ENCODE measurements around the gene TBC1D24. TPM values are rescaled to one million over a fixed set of nuclear protein-coding genes. Genes with fewer than 3 reads are reported as not detected.

The TBC1D24 gene
- total and polyA plus RNA-seq, 9 of the 15 experiments (the other 6 are each of a cell fraction or from before 2014, with no cell fraction given): 1.7 to 22.6 (median 7.2) TPM

DNA sequence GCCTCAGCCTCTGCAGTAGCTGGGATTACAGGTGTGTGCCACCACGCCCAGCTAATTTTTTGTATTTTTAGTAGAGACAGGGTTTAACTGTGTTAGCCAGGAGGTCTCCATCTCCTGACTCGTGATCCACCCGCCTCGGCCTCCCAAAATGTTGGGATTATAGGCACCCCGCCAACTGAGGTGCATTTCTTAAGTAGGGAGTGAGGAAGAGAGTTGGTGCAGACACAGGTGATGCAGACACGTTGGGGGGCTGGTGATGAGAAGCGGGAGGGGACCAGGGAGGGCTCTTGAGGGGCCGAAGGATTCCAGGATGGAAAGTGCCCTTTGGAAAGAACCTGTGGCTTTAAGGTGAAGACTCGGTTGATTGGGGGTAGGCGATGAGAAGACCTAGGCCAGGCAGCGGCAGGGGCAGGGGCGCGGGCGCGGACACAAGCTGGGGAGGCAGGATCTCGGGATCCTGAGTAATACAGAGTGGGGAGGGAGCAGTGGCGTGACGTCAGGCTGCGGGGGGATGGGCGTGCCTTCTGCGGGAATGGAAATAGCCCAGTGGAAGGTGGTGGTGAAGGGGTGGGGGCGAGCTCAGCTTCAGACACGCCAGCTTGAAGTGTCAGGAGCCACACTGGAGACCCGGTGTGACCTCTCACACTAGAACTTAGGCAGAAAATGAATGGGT is 36.3 kb downstream of the TBC1D24 start (continued):
- no peak for TF ChIP-seq NFXL1 (CRISPR knock-in tag; IDR thresholded peaks at IDR 0.05)
- TF ChIP-seq KHSRP (IDR thresholded peaks at IDR 0.05): no peak
- TF ChIP-seq, protein P1, sequence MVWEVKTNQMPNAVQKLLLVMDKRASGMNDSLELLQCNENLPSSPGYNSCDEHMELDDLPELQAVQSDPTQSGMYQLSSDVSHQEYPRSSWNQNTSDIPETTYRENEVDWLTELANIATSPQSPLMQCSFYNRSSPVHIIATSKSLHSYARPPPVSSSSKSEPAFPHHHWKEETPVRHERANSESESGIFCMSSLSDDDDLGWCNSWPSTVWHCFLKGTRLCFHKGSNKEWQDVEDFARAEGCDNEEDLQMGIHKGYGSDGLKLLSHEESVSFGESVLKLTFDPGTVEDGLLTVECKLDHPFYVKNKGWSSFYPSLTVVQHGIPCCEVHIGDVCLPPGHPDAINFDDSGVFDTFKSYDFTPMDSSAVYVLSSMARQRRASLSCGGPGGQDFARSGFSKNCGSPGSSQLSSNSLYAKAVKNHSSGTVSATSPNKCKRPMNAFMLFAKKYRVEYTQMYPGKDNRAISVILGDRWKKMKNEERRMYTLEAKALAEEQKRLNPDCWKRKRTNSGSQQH (CRISPR knock-in tag; IDR thresholded peaks at IDR 0.05): no peak
- no peak for TF ChIP-seq HOXB6 (CRISPR knock-in tag; IDR thresholded peaks at IDR 0.05; ENCODE audit: borderline replicate concordance)
- TF ChIP-seq RFX5 (IDR thresholded peaks at IDR 0.05; ENCODE audit: low read depth, low read length): no peak
- TF ChIP-seq DPF2 (IDR thresholded peaks at IDR 0.05): peak; percentile 46
- no peak for TF ChIP-seq ZNF79 (CRISPR knock-in tag; IDR thresholded peaks at IDR 0.05; ENCODE audit: low read depth)
- TF ChIP-seq STAT5B (CRISPR knock-in tag; IDR thresholded peaks at IDR 0.05): no peak
- TF ChIP-seq HLTF (IDR thresholded peaks at IDR 0.05): no peak
- TF ChIP-seq TFAP4 (CRISPR knock-in tag; IDR thresholded peaks at IDR 0.05; ENCODE audit: borderline replicate concordance): peak; percentile 48; the same call in 1 of the 2 replicates
- TF ChIP-seq NRF1 (conservative IDR thresholded peaks at IDR 0.05 in 1 of 2, IDR thresholded peaks at IDR 0.05 in 1 of 2): peak; percentile 18 to 36; a peak in 2 of 4 replicates
- TF ChIP-seq, protein P2, sequence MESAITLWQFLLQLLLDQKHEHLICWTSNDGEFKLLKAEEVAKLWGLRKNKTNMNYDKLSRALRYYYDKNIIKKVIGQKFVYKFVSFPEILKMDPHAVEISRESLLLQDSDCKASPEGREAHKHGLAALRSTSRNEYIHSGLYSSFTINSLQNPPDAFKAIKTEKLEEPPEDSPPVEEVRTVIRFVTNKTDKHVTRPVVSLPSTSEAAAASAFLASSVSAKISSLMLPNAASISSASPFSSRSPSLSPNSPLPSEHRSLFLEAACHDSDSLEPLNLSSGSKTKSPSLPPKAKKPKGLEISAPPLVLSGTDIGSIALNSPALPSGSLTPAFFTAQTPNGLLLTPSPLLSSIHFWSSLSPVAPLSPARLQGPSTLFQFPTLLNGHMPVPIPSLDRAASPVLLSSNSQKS (CRISPR knock-in tag; IDR thresholded peaks at IDR 0.05): no peak
- no peak for TF ChIP-seq ZNF354B (CRISPR knock-in tag; IDR thresholded peaks at IDR 0.05)
- no peak for TF ChIP-seq CHD4 (IDR thresholded peaks at IDR 0.05; ENCODE audit: insufficient read depth, insufficient replicate concordance, low read depth, low read length, poor library complexity, severe bottlenecking)
- TF ChIP-seq, protein P3, sequence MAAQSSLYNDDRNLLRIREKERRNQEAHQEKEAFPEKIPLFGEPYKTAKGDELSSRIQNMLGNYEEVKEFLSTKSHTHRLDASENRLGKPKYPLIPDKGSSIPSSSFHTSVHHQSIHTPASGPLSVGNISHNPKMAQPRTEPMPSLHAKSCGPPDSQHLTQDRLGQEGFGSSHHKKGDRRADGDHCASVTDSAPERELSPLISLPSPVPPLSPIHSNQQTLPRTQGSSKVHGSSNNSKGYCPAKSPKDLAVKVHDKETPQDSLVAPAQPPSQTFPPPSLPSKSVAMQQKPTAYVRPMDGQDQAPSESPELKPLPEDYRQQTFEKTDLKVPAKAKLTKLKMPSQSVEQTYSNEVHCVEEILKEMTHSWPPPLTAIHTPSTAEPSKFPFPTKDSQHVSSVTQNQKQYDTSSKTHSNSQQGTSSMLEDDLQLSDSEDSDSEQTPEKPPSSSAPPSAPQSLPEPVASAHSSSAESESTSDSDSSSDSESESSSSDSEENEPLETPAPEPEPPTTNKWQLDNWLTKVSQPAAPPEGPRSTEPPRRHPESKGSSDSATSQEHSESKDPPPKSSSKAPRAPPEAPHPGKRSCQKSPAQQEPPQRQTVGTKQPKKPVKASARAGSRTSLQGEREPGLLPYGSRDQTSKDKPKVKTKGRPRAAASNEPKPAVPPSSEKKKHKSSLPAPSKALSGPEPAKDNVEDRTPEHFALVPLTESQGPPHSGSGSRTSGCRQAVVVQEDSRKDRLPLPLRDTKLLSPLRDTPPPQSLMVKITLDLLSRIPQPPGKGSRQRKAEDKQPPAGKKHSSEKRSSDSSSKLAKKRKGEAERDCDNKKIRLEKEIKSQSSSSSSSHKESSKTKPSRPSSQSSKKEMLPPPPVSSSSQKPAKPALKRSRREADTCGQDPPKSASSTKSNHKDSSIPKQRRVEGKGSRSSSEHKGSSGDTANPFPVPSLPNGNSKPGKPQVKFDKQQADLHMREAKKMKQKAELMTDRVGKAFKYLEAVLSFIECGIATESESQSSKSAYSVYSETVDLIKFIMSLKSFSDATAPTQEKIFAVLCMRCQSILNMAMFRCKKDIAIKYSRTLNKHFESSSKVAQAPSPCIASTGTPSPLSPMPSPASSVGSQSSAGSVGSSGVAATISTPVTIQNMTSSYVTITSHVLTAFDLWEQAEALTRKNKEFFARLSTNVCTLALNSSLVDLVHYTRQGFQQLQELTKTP (IDR thresholded peaks at IDR 0.05; ENCODE audit: low read depth in 1 of 2, partially characterized antibody in 2 of 2): peak in 1 of 2 experiments; percentile 87
- TF ChIP-seq BCL6 (CRISPR knock-in tag; IDR thresholded peaks at IDR 0.05): no peak
- no peak for TF ChIP-seq MEIS2 (IDR thresholded peaks at IDR 0.05; ENCODE audit: partially characterized antibody)
- no peak for TF ChIP-seq GMEB1 (CRISPR knock-in tag; IDR thresholded peaks at IDR 0.05)
- no peak for TF ChIP-seq POU5F1 (IDR thresholded peaks at IDR 0.05; ENCODE audit: borderline replicate concordance, low read depth, low read length, partially characterized antibody)
- no peak for TF ChIP-seq KLF10 (CRISPR knock-in tag; IDR thresholded peaks at IDR 0.05)
